Endometrial microvascular endothelial cells (primary cell): ENCODE data around the gene ATP6V1C2. TPM values are rescaled to one million over a fixed set of nuclear protein-coding genes. Genes with fewer than 3 reads are reported as not detected.

Experiments used
- in situ Hi-C: cut with HindIII; loops from 2 replicates; pipeline ENCODE4 v1.10.0; 2017; ENCODE audit warnings: low sequenced_read_pairs, low pct_unique_long_range_greater_than_20kb; ENCODE audit errors: inconsistent ontology term
- total RNA-seq: library from RNA; depleted of rRNA; stranded (reverse); fragments of >200 nt; gene quantifications from one replicate; pipeline ENCODE4 v1.2.3, GENCODE V29; 2015; ENCODE audit errors: inconsistent ontology term

The ATP6V1C2 gene
- total RNA-seq, 1 donor from 2014 or later = not detected

DNA sequence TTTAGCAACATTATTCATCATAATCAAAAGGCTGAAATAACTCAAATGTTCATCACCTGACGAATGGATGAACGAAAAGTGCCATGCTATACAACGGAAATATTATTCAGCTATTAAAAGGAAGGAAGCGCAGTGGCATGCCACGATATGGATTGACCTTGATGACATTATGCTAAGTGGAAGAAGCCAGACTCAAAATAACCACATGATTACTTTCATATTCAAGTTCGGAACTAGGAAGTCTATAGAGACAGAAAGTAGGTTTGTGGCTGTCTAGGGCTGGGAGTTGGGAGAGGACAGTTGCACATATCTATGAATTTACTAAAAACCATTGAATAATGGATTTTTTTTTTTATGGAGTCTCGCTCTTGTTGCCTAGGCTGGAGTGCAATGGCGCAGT is 104.6 kb downstream of the ATP6V1C2 start:
- in situ Hi-C loops = no loop called here

DNA sequence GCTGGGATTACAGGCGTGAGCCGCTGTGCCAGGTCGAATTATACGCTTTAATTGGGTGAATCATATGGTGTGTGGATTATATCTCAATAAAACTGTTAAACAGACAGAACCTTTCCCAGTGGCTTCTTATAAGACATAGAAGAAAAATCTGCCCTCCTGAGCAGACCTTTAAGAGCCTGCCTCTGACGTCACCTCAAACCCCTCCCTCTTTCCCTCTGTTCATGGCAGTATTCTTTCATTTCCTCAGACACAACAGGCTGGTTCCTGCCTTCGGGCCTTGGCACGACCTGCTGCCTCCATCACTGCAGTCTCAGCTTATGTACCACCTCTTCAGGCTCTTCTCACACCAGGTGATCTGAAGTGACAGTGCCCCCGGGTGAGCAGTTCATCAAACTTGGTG is 105.2 kb downstream of the ATP6V1C2 start:
- in situ Hi-C loops = no loop called here

DNA sequence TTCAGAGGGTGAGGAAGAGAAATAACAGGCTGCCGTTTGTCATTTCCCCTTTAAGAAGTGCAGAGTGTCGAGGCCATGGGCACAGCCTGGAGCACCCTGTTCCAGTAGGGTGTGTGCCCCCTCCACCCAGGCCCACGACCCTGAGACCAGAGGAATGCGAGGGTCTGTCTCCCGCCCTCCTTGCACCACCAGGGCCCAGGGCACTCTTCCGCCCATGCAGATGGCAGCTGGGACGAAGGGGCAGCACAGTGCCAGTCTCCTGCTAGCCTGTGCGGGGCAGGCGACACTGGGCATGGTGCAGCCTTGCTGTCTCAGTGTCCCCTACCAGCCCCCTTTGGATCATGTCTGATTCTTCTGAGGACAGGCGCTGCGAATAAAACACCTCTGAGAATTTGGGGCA is 106.9 kb downstream of the ATP6V1C2 start:
- in situ Hi-C loops = no loop called here

DNA sequence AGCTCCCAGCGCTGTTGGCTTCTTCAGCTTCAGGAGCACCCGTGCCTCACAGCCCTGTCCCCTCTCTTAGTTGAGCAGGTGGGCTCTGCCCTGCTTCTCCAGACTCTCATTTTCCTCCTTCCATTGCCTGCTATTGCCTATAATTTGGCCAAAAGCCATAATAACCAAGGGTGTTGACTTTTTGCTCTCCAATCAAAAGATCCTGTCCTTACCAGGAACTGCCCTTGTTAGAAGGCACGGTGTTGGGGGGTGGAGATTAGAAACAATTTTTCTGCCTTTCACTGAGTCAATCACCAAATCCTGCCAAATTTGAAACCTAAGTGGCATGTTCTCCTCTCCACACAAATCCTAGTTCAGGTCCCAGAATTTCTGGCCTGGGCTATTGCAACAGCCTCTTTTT is 107.9 kb downstream of the ATP6V1C2 start:
- in situ Hi-C loops = no loop called here

DNA sequence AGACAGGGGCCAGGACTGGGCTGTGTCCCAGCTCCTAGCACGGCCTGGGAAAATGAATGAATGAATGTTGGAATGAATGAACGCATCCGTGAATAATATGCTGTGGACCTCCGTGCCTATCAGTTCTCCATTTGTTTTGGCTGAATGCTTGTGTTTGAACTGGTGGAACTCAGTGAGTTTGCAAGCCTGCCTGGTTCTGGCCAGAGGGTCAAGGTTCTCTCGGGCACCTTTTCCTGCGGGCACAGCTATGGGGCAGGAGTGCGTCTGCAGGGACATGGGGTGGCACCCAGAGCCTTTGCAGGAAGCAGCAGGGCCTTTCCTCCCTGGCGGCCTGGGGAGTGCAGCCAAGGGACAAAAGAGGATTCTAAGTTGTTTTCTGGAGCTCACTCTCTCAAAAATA is 108.8 kb downstream of the ATP6V1C2 start:
- in situ Hi-C loops = no loop called here

DNA sequence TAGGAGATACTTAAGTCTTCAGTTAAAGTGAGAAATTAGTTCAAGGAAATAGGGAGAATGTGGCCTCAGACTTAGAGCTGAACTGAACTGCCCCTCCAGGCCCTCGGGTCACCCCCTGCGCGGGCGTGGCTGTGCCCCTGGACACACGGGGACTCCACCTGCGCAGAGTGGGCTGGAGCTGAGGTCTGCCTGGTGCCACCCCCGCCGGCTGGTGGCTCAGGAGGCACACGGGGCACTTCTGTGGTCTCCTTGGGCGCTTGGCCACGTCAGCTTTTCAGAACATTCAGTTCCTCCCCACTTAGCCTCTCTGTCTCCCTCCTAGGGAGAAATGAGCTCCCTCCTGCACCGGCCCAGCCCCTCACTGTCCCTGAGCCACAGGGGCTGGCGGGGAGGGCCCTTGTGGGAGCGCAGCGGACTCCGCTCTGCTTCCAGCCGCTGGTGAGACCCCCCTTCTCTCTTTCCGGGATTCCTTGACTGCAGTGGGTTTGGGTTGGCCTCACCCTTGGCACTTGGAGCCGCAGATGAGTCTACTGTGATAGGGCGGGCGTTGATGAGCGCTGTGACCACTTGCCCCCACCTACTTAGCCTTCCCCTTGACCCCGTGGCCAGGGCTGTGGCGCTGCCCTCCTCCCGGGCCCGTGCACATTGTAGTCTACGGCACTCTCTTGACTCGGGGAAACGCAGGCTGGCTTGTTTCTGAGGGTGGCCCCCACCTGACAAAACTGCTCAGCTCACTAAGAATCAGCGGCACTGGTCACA is 109.4 kb downstream of the ATP6V1C2 start:
- in situ Hi-C loops = no loop called here

DNA sequence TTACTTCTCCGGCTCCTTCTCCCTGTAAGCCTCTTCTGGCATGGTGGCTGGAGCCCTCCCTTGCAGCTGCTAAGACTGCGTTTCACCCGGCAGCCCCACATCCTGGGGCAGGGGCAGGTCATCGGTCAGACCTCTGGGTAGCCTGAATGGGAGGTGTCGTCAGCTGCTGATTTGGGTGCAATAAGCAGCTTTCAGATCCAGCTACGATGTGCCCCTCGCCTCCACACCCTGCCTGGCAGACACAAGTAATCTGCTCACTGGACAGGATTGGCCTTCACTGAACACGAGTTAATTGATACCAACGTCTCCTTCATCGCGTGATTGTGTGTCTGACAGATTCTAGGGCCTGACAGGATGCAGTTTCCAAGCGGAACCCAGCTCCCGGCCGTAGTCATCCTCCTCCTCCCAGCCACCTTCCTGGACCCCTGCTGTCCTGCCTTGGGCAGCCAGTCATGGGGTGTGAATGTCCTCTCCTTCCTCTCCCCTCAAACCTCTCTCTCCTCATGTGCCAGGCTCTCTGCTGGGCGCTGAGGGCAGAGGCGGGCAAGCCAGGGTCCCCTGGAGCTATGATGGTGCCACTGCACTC is 110.1 kb downstream of the ATP6V1C2 start:
- in situ Hi-C loops = no loop called here

DNA sequence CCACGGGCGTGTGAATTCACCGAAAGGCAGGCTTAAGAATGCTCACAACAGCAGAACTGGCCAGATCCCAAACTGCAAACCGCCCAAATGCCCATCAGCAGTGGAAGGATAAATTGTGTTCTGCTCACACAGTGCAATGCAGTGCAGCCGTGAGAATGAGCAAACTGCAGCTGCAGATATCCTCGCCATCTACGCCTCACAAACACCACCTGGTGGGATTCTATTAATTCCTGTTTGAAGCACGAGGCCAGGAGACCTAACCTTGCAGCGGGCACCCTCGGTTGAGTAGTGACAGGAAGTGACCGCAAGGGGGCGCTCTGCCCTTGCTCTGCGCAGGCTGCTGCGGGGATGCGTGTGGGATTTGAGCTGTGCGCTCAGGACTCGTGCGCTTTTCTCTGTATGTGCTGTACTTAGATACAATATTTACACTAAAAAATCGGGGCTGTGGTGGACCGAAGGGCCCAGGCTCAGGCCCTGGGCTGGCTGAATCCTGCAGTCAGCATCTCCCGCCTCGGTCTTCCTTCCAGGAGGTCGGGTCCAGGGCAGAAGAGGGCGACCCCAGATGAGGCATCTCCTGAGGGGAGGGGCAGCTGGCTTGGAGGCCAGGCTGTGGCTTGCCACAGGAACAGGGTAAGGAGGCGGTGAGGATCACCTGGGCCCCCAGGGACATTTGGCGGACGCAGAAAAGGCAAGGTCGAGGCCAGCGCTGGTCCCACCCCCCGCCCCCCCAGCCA is 110.9 kb downstream of the ATP6V1C2 start:
- in situ Hi-C loops = no loop called here

DNA sequence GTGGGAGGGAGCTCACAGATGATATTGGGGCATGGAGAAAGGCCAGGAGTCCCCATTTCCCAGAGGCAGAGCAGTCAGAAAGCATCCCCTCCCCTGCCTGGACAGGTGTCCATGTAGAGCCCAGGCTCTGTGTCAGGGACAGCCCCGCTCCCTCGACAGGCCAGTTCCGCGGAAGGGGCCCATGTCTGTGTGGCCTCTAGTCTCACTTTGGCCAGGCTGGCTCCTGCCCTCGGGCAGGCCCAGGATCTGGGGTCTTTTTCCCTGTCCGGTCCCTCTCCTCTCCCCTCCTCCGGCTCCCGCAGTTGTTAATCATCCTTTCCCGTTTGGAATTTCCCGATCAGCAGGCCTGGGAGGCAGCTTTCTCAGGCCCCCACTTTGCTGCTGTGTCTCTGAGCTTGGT is 111.6 kb downstream of the ATP6V1C2 start:
- in situ Hi-C loops = no loop called here

DNA sequence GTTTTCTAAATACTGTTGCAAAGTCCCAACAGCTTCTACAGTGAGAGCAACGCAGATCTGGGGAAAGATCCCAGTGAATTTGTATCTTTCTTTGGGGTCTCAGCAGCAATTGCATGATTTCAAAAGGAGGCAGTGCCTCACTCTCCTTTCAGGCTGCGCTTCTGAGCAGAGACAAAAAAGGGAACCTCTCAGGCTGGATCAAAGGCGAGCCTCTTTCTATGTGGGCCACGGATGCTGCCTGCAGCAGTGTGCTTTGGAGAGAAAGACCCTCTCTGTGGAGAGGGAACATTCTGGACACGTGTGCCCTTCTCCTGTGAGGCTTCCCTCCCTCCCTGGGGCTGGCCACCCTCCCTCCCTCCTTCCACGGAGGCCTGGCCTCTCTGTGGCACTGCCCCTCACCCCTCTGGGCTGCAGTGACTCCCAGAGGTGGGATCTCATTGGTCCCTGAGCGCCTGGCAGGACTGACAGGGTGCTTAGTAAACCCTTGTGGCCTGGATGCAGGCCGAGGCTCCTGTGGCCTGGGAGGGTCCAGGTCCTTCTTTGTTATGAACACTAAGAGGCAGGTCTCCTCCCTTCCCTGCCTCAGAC is 112.7 kb downstream of the ATP6V1C2 start:
- in situ Hi-C loops = no loop called here

Other genes starting within 250 kb of the ATP6V1C2 start
- gene NOL10, start 31.7 kb upstream of the ATP6V1C2 start, total RNA-seq = 33.4 TPM
- 364 TPM for gene PDIA6, start 91.2 kb downstream of the ATP6V1C2 start, total RNA-seq
- not detected for gene KCNF1, start 190.3 kb downstream of the ATP6V1C2 start, total RNA-seq